ENCODE measurements around the gene ABCC9.
"Not testable (repeated sequence)": the region's sequence is repeated elsewhere in the genome, so short reads cannot be mapped to it uniquely, and the experiment has no call there.

Gene ABCC9

GRCh38 chr12:21828136-21828775 is 113.0 kb downstream of the ABCC9 start:
- H3K27me3 Mint-ChIP-seq: peaks cover 8% of the 10 kb centered on the region
- H3K4me1 Mint-ChIP-seq (ENCODE audit: low read depth): no peaks in the 10 kb centered on the region
- H3K36me3 Mint-ChIP-seq (ENCODE audit: low read depth): no peaks in the 10 kb centered on the region
- DNase-seq: no peak
- no peak overlapping the region for H3K27ac Mint-ChIP-seq
- no peak overlapping the region for H3K4me3 Mint-ChIP-seq
- no peaks in the 10 kb centered on the region for H3K9me3 Mint-ChIP-seq

- H3K27ac Mint-ChIP-seq: no peak overlapping the region
- H3K27me3 Mint-ChIP-seq: peaks cover 6% of the 10 kb centered on the region
- no peaks in the 10 kb centered on the region for H3K36me3 Mint-ChIP-seq (ENCODE audit: low read depth)
- H3K4me1 Mint-ChIP-seq (ENCODE audit: low read depth): no peaks in the 10 kb centered on the region
- H3K9me3 Mint-ChIP-seq: no peaks in the 10 kb centered on the region
- DNase-seq: no peak
- no peak overlapping the region for H3K4me3 Mint-ChIP-seq
Observed at GRCh38 chr12:21827083-21827482, 114.1 kb downstream of the ABCC9 start.

- Mint-ChIP-seq H3K4me1 (ENCODE audit: low read depth) (no peaks in the 10 kb centered on the region), H3K4me3 (no peak overlapping the region), H3K36me3 (ENCODE audit: low read depth) (no peaks in the 10 kb centered on the region), H3K9me3 (no peaks in the 10 kb centered on the region), H3K27ac (no peak overlapping the region), H3K27me3 (peaks cover 6% of the 10 kb centered on the region)
- no peak for DNase-seq
Observed at GRCh38 chr12:21826618-21826910, 114.7 kb downstream of the ABCC9 start.

GRCh38 chr12:21825886-21826617 is 115.2 kb downstream of the ABCC9 start:
- Mint-ChIP-seq H3K9me3 (no peaks in the 10 kb centered on the region), H3K4me3 (no peak overlapping the region), H3K4me1 (ENCODE audit: low read depth) (no peaks in the 10 kb centered on the region), H3K27ac (no peak overlapping the region), H3K27me3 (peaks cover 6% of the 10 kb centered on the region), H3K36me3 (ENCODE audit: low read depth) (no peaks in the 10 kb centered on the region)
- DNase-seq: no peak

- Mint-ChIP-seq H3K4me3 (no peak overlapping the region), H3K27ac (no peak overlapping the region), H3K9me3 (no peaks in the 10 kb centered on the region)
Observed at GRCh38 chr12:21823581-21823980, 117.6 kb downstream of the ABCC9 start.

GRCh38 chr12:21819678-21820077 is 121.5 kb downstream of the ABCC9 start:
- no peaks in the 10 kb centered on the region for H3K9me3 Mint-ChIP-seq
- no peaks in the 10 kb centered on the region for H3K36me3 Mint-ChIP-seq (ENCODE audit: low read depth)

More at GRCh38 chr12:21823581-21823980, 117.6 kb downstream of the ABCC9 start:
- no peaks in the 10 kb centered on the region for H3K36me3 Mint-ChIP-seq (ENCODE audit: low read depth)
- no peaks in the 10 kb centered on the region for H3K4me1 Mint-ChIP-seq (ENCODE audit: low read depth)
- DNase-seq: no peak
- peaks cover 6% of the 10 kb centered on the region for H3K27me3 Mint-ChIP-seq

GRCh38 chr12:21819236-21819635 is 122.0 kb downstream of the ABCC9 start:
- no peak overlapping the region for H3K4me3 Mint-ChIP-seq
- DNase-seq: no peak
- H3K36me3 Mint-ChIP-seq (ENCODE audit: low read depth): no peaks in the 10 kb centered on the region
- no peaks in the 10 kb centered on the region for H3K27me3 Mint-ChIP-seq
- H3K9me3 Mint-ChIP-seq: no peaks in the 10 kb centered on the region
- H3K27ac Mint-ChIP-seq: no peak overlapping the region
- no peaks in the 10 kb centered on the region for H3K4me1 Mint-ChIP-seq (ENCODE audit: low read depth)

More at GRCh38 chr12:21819678-21820077, 121.5 kb downstream of the ABCC9 start:
- no peak overlapping the region for H3K4me3 Mint-ChIP-seq
- no peaks in the 10 kb centered on the region for H3K4me1 Mint-ChIP-seq (ENCODE audit: low read depth)
- no peak overlapping the region for H3K27ac Mint-ChIP-seq
- DNase-seq: no peak
- no peaks in the 10 kb centered on the region for H3K27me3 Mint-ChIP-seq

- Mint-ChIP-seq H3K4me3 (no peak overlapping the region), H3K9me3 (no peaks in the 10 kb centered on the region), H3K4me1 (ENCODE audit: low read depth) (no peaks in the 10 kb centered on the region), H3K36me3 (ENCODE audit: low read depth) (no peaks in the 10 kb centered on the region), H3K27ac (no peak overlapping the region), H3K27me3 (no peaks in the 10 kb centered on the region)
- no peak for DNase-seq
Observed at GRCh38 chr12:21818627-21819026, 122.6 kb downstream of the ABCC9 start.

- DNase-seq: no peak
- no peaks in the 10 kb centered on the region for H3K27me3 Mint-ChIP-seq
- no peaks in the 10 kb centered on the region for H3K4me1 Mint-ChIP-seq (ENCODE audit: low read depth)
- H3K4me3 Mint-ChIP-seq: no peak overlapping the region
- no peak overlapping the region for H3K27ac Mint-ChIP-seq
- H3K36me3 Mint-ChIP-seq (ENCODE audit: low read depth): no peaks in the 10 kb centered on the region
- H3K9me3 Mint-ChIP-seq: no peaks in the 10 kb centered on the region
Observed at GRCh38 chr12:21815306-21816062, 125.7 kb downstream of the ABCC9 start.

GRCh38 chr12:21814814-21815213 is 126.4 kb downstream of the ABCC9 start:
- Mint-ChIP-seq H3K9me3 (peaks cover 2% of the 10 kb centered on the region), H3K36me3 (ENCODE audit: low read depth) (no peaks in the 10 kb centered on the region), H3K4me3 (no peak overlapping the region), H3K27me3 (no peaks in the 10 kb centered on the region), H3K27ac (no peak overlapping the region), H3K4me1 (ENCODE audit: low read depth) (no peaks in the 10 kb centered on the region)
- no peak for DNase-seq

GRCh38 chr12:21814327-21814726 is 126.9 kb downstream of the ABCC9 start:
- no peak overlapping the region for H3K27ac Mint-ChIP-seq

GRCh38 chr12:21813751-21814150 is 127.5 kb downstream of the ABCC9 start:
- peaks cover 2% of the 10 kb centered on the region for H3K9me3 Mint-ChIP-seq
- H3K4me3 Mint-ChIP-seq: no peak overlapping the region
- no peak for DNase-seq
- no peaks in the 10 kb centered on the region for H3K4me1 Mint-ChIP-seq (ENCODE audit: low read depth)
- no peaks in the 10 kb centered on the region for H3K36me3 Mint-ChIP-seq (ENCODE audit: low read depth)
- no peaks in the 10 kb centered on the region for H3K27me3 Mint-ChIP-seq
- H3K27ac Mint-ChIP-seq: no peak overlapping the region

More at GRCh38 chr12:21814327-21814726, 126.9 kb downstream of the ABCC9 start:
- Mint-ChIP-seq H3K4me1 (ENCODE audit: low read depth) (no peaks in the 10 kb centered on the region), H3K27me3 (no peaks in the 10 kb centered on the region), H3K36me3 (ENCODE audit: low read depth) (no peaks in the 10 kb centered on the region), H3K9me3 (peaks cover 2% of the 10 kb centered on the region), H3K4me3 (no peak overlapping the region)
- no peak for DNase-seq

- Mint-ChIP-seq H3K27me3 (no peaks in the 10 kb centered on the region), H3K4me1 (ENCODE audit: low read depth) (no peaks in the 10 kb centered on the region), H3K36me3 (ENCODE audit: low read depth) (no peaks in the 10 kb centered on the region), H3K9me3 (peaks cover 2% of the 10 kb centered on the region), H3K4me3 (no peak overlapping the region), H3K27ac (no peak overlapping the region)
- DNase-seq: no peak
Observed at GRCh38 chr12:21813125-21813524, 128.1 kb downstream of the ABCC9 start.

GRCh38 chr12:21812340-21812739 is 128.9 kb downstream of the ABCC9 start:
- H3K27ac Mint-ChIP-seq; H3K4me3 Mint-ChIP-seq; H3K36me3 Mint-ChIP-seq (ENCODE audit: low read depth); H3K27me3 Mint-ChIP-seq; DNase-seq; H3K9me3 Mint-ChIP-seq; H3K4me1 Mint-ChIP-seq (ENCODE audit: low read depth): not testable (repeated sequence)

GRCh38 chr12:21809100-21809499 is 132.1 kb downstream of the ABCC9 start:
- no peak for DNase-seq
- H3K9me3 Mint-ChIP-seq: peaks cover 2% of the 10 kb centered on the region
- H3K27me3 Mint-ChIP-seq: no peaks in the 10 kb centered on the region
- H3K27ac Mint-ChIP-seq: no peak overlapping the region
- H3K4me1 Mint-ChIP-seq (ENCODE audit: low read depth): no peaks in the 10 kb centered on the region
- no peak overlapping the region for H3K4me3 Mint-ChIP-seq
- no peaks in the 10 kb centered on the region for H3K36me3 Mint-ChIP-seq (ENCODE audit: low read depth)

Measured in activated T-cell treated with anti-CD3 and anti-CD28 coated beads, Interleukin-2, amount 50 U/mL, for 24 hours (primary cell).